Astrocyte (in vitro differentiated cells and primary cell): ENCODE measurements around the gene APOBR. TPM values are rescaled to one million over a fixed set of nuclear protein-coding genes. Genes with fewer than 3 reads are reported as not detected.

Experiments used
- DNase-seq: peaks from one replicate; pipeline ENCODE4 v3.0.0-alpha.2; 2010; ENCODE audit warnings: low read depth
- FAIRE-seq: peaks from 2 replicates; lab custom pipeline; 2011; peaks lifted over from hg19 to GRCh38; lab: Jason Lieb, UNC
- H2AFZ ChIP-seq: 2 replicates; pipeline ENCODE4 v1.6.0; 2012; ENCODE audit warnings: low read depth, low read length, inconsistent platforms
- H3K27ac ChIP-seq: 2 replicates; pipeline ENCODE4 v1.5.1; 2011; ENCODE audit warnings: low read depth, low read length, inconsistent platforms
- H3K27me3 ChIP-seq: 2 replicates; pipeline ENCODE4 v1.6.0; 2011; ENCODE audit warnings: low read length, inconsistent platforms; ENCODE audit not compliant: insufficient read depth
- H3K36me3 ChIP-seq: 2 replicates; pipeline ENCODE4 v1.5.1; 2011; ENCODE audit warnings: low read length, inconsistent platforms; ENCODE audit not compliant: insufficient read depth
- H3K4me1 ChIP-seq: 2 replicates; pipeline ENCODE4 v1.5.1; 2011; ENCODE audit warnings: low read length, inconsistent platforms; ENCODE audit not compliant: insufficient read depth
- H3K4me2 ChIP-seq: 2 replicates; pipeline ENCODE4 v1.6.0; 2012; ENCODE audit warnings: low read length, inconsistent platforms
- H3K4me3 ChIP-seq: 2 replicates; pipeline ENCODE4 v1.5.1; 2011; ENCODE audit warnings: low read depth, mild to moderate bottlenecking, low read length, inconsistent platforms; ENCODE audit not compliant: insufficient read depth
- H3K79me2 ChIP-seq: 2 replicates; pipeline ENCODE4 v1.6.0; 2012; ENCODE audit warnings: mild to moderate bottlenecking, low read length, inconsistent platforms; ENCODE audit not compliant: insufficient read depth
- H3K9ac ChIP-seq: 2 replicates; pipeline ENCODE4 v1.6.0; 2012; ENCODE audit warnings: mild to moderate bottlenecking, low read length, inconsistent platforms
- H3K9me3 ChIP-seq: 2 replicates; pipeline ENCODE4 v1.5.1; 2012; ENCODE audit warnings: low read depth, mild to moderate bottlenecking, low read length, inconsistent platforms; ENCODE audit not compliant: insufficient read depth
- H4K20me1 ChIP-seq: 2 replicates; pipeline ENCODE4 v1.6.0; 2012; ENCODE audit warnings: low read length, inconsistent platforms; ENCODE audit not compliant: insufficient read depth
- H3K27ac Mint-ChIP-seq: one replicate; pipeline ENCODE4 v1.8.0; 2021; ENCODE audit warnings: mild to moderate bottlenecking, mixed read lengths; ENCODE audit not compliant: unreplicated experiment
- H3K27me3 Mint-ChIP-seq: one replicate; pipeline ENCODE4 v1.8.0; 2021; ENCODE audit warnings: low read depth, mixed read lengths; ENCODE audit not compliant: unreplicated experiment
- H3K36me3 Mint-ChIP-seq: one replicate; pipeline ENCODE4 v1.8.0; 2021; ENCODE audit warnings: low read depth, mixed read lengths; ENCODE audit not compliant: unreplicated experiment
- H3K4me1 Mint-ChIP-seq: one replicate; pipeline ENCODE4 v1.8.0; 2021; ENCODE audit warnings: low read depth, mixed read lengths; ENCODE audit not compliant: unreplicated experiment
- H3K4me3 Mint-ChIP-seq: one replicate; pipeline ENCODE4 v1.8.0; 2021; ENCODE audit warnings: mild to moderate bottlenecking, moderate library complexity, mixed read lengths; ENCODE audit not compliant: unreplicated experiment
- H3K9me3 Mint-ChIP-seq: one replicate; pipeline ENCODE4 v1.8.0; 2021; ENCODE audit warnings: mild to moderate bottlenecking, mixed read lengths; ENCODE audit not compliant: unreplicated experiment
- EZH2 ChIP-seq: IDR thresholded peaks from 2 replicates; pipeline ENCODE4 v1.6.1; 2012; ENCODE audit warnings: mild to moderate bottlenecking, low read length, inconsistent platforms; ENCODE audit not compliant: insufficient read depth
- total RNA-seq: library from RNA; stranded (reverse); gene quantifications from 2 replicates; pipeline ENCODE4 v1.2.1, GENCODE V29; 2021
- TF ChIP-seq, protein P1 (sequence below): IDR thresholded peaks from 2 replicates; pipeline ENCODE4 v1.5.1; 2011; ENCODE audit warnings: low read depth, mild to moderate bottlenecking, inconsistent platforms, low read length, moderate library complexity; ENCODE audit not compliant: insufficient read depth

The APOBR gene
- total RNA-seq, 1 donor from 2014 or later, result not detected

DNA sequence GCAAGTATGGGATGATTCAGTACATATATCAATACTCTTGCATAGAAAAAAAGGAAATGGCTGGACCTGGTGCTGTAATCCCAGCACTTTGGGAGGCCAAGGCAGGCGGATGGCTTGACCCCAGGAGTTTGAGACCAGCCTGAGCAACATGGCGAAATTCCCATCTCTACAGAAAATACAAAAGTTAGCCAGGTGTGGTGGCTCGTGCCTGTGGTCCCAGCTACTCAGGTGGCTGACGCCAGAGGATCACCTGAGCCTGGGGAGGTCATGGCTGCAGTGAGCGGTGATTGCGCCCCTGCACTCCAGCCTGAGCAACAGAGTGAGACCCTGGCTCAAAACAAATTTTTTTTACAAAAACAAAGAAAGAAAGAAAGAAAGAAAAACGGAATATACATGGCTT lies 52.2 kb downstream of the APOBR start:
- H3K4me1 Mint-ChIP-seq, result no peaks in the 10 kb centered on the region
- H3K27ac ChIP-seq, result no peak overlapping the region
- DNase-seq (no peak), FAIRE-seq (no peak)
- no peak for TF ChIP-seq EZH2
- TF ChIP-seq, protein P1, sequence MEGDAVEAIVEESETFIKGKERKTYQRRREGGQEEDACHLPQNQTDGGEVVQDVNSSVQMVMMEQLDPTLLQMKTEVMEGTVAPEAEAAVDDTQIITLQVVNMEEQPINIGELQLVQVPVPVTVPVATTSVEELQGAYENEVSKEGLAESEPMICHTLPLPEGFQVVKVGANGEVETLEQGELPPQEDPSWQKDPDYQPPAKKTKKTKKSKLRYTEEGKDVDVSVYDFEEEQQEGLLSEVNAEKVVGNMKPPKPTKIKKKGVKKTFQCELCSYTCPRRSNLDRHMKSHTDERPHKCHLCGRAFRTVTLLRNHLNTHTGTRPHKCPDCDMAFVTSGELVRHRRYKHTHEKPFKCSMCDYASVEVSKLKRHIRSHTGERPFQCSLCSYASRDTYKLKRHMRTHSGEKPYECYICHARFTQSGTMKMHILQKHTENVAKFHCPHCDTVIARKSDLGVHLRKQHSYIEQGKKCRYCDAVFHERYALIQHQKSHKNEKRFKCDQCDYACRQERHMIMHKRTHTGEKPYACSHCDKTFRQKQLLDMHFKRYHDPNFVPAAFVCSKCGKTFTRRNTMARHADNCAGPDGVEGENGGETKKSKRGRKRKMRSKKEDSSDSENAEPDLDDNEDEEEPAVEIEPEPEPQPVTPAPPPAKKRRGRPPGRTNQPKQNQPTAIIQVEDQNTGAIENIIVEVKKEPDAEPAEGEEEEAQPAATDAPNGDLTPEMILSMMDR, result no peak
- H3K4me3 Mint-ChIP-seq, result no peak overlapping the region
- H3K4me2 ChIP-seq, result no peak overlapping the region
- no peaks in the 10 kb centered on the region for H3K36me3 Mint-ChIP-seq
- H3K9me3 Mint-ChIP-seq, result no peaks in the 10 kb centered on the region
- no peak overlapping the region for H3K27ac Mint-ChIP-seq
- no peaks in the 10 kb centered on the region for H3K36me3 ChIP-seq
- no peaks in the 10 kb centered on the region for H3K4me1 ChIP-seq
- peaks cover 2% of the 10 kb centered on the region for H3K27me3 ChIP-seq
- no peaks in the 10 kb centered on the region for H4K20me1 ChIP-seq
- no peaks in the 10 kb centered on the region for H3K79me2 ChIP-seq
- H3K4me3 ChIP-seq, result no peak overlapping the region
- H3K27me3 Mint-ChIP-seq, result peaks cover 15% of the 10 kb centered on the region
- no peak overlapping the region for H3K9ac ChIP-seq
- no peaks in the 10 kb centered on the region for H3K9me3 ChIP-seq
- H2AFZ ChIP-seq, result no peak overlapping the region

DNA sequence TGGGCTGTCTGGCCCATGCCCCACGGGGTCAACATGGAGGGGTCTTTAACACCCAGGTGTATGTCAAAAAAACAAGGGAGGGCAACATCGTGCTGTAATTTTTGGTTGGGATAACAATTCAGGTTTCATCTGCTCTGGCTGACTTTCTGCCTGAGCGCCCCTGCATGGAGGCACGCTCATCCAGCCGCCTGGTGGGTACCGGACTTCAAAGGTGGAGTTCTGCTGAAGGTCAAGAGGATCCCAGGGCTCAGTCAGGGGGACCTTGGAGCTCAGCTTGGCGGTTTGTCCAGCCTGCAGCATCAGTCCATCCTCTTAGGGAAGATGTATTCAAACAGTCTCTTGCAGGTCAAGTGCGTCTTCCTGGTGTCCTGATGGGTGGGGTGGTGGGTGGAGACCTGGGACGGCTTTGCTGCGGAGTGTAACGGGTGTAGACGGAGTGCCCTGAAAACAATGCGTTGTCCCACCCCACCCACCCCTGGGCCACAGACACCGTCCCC lies 53.9 kb downstream of the APOBR start:
- no peak for FAIRE-seq
- H3K27ac ChIP-seq, result no peak overlapping the region
- H3K79me2 ChIP-seq, result no peaks in the 10 kb centered on the region
- Mint-ChIP-seq H3K4me3 (no peak overlapping the region), H3K27ac (no peak overlapping the region), H3K27me3 (peaks cover 10% of the 10 kb centered on the region), H3K36me3 (no peaks in the 10 kb centered on the region), H3K4me1 (no peaks in the 10 kb centered on the region), H3K9me3 (no peaks in the 10 kb centered on the region)
- no peaks in the 10 kb centered on the region for H3K9me3 ChIP-seq
- DNase-seq, result no peak
- H3K4me2 ChIP-seq, result no peak overlapping the region
- peaks cover 2% of the 10 kb centered on the region for H3K27me3 ChIP-seq
- no peaks in the 10 kb centered on the region for H3K4me1 ChIP-seq
- no peak overlapping the region for H3K9ac ChIP-seq
- TF ChIP-seq, protein P1, result no peak
- no peak for TF ChIP-seq EZH2
- no peaks in the 10 kb centered on the region for H4K20me1 ChIP-seq
- no peak overlapping the region for H3K4me3 ChIP-seq
- H2AFZ ChIP-seq, result no peak overlapping the region
- H3K36me3 ChIP-seq, result no peaks in the 10 kb centered on the region

Other genes starting within 250 kb of the APOBR start
- gene SBK1, start 202.1 kb upstream of the APOBR start, total RNA-seq, result 4.0 and 7.0 TPM in 2 replicates
- gene NPIPB6, start 131.1 kb upstream of the APOBR start, total RNA-seq, result 1.7 TPM in 1 of 2 replicates, not detected in the other
- 18.2 and 58.5 TPM in 2 replicates for gene EIF3CL, start 90.8 kb upstream of the APOBR start, total RNA-seq
- not detected in 2 replicates for gene NPIPB7, start 22.3 kb upstream of the APOBR start, total RNA-seq
- gene CLN3, start 2.6 kb upstream of the APOBR start, total RNA-seq, result 23.0 and 26.0 TPM in 2 replicates
- gene IL27, start 12.2 kb downstream of the APOBR start, total RNA-seq, result not detected in 2 replicates
- gene NUPR1, start 44.3 kb downstream of the APOBR start, total RNA-seq, result 3.8 and 9.5 TPM in 2 replicates
- gene SGF29, start 59.3 kb downstream of the APOBR start, total RNA-seq, result 10.6 and 12.1 TPM in 2 replicates
- not detected in 2 replicates for gene SULT1A2, start 102.4 kb downstream of the APOBR start, total RNA-seq
- gene SULT1A1, start 115.4 kb downstream of the APOBR start, total RNA-seq, result 0.41 and 0.53 TPM in 2 replicates
- not detected in 2 replicates for gene NPIPB8, start 143.4 kb downstream of the APOBR start, total RNA-seq
- gene EIF3C, start 216.8 kb downstream of the APOBR start, total RNA-seq, result 880 and 953 TPM in 2 replicates